Hematopoietic multipotent progenitor cell treated with erythropoietin and hydrocortisone succinate and interleukin-3 and kit ligand, for 4 days (in vitro differentiated cells): ENCODE data around the gene TMC6.

ENCODE experiments used
- DNase-seq: peaks from one replicate; pipeline ENCODE4 v3.0.0-alpha.2; 2015

Gene TMC6

GRCh38 chr17:78064708-78065107 lies 63.8 kb downstream of the TMC6 start:
- DNase-seq, result no peak

GRCh38 chr17:78063489-78063888 lies 65.1 kb downstream of the TMC6 start:
- no peak for DNase-seq

- DNase-seq, result no peak
These were observed 66.0 kb downstream of the TMC6 start for GRCh38 chr17:78062596-78062995.
